ENCODE measurements around the gene SCNN1A.

The SCNN1A gene

DNA sequence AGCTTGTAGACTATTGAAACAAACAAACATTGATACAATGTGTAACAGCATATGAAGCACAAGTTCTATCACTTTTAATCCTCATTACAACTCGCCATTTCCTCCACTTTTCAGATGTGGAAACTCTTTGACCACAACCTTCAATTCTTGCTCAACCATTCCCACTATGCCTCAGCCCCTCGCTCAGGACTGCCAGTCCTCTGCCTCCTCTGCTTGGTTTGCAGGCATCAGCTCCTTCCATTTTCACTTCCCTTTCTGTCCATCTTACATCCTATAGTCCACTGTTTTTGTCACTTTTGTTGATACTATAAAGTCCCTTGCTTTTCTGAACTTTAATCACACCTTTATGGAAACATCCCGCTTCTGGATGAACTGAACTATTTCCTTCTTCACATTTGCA, 41.2 kb upstream of the SCNN1A start:
- in situ Hi-C loops (cut with HindIII; ENCODE audit: low sequenced_read_pairs), result no loop called here
- no peak for DNase-seq (ENCODE audit: low read depth)
- H3K4me3 ChIP-seq (ENCODE audit: low read depth, low read length), result no peak overlapping the region
- TF ChIP-seq, protein P1, sequence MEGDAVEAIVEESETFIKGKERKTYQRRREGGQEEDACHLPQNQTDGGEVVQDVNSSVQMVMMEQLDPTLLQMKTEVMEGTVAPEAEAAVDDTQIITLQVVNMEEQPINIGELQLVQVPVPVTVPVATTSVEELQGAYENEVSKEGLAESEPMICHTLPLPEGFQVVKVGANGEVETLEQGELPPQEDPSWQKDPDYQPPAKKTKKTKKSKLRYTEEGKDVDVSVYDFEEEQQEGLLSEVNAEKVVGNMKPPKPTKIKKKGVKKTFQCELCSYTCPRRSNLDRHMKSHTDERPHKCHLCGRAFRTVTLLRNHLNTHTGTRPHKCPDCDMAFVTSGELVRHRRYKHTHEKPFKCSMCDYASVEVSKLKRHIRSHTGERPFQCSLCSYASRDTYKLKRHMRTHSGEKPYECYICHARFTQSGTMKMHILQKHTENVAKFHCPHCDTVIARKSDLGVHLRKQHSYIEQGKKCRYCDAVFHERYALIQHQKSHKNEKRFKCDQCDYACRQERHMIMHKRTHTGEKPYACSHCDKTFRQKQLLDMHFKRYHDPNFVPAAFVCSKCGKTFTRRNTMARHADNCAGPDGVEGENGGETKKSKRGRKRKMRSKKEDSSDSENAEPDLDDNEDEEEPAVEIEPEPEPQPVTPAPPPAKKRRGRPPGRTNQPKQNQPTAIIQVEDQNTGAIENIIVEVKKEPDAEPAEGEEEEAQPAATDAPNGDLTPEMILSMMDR (IDR thresholded peaks at IDR 0.05; ENCODE audit: low read depth, low read length, missing control alignments), result no peak

DNA sequence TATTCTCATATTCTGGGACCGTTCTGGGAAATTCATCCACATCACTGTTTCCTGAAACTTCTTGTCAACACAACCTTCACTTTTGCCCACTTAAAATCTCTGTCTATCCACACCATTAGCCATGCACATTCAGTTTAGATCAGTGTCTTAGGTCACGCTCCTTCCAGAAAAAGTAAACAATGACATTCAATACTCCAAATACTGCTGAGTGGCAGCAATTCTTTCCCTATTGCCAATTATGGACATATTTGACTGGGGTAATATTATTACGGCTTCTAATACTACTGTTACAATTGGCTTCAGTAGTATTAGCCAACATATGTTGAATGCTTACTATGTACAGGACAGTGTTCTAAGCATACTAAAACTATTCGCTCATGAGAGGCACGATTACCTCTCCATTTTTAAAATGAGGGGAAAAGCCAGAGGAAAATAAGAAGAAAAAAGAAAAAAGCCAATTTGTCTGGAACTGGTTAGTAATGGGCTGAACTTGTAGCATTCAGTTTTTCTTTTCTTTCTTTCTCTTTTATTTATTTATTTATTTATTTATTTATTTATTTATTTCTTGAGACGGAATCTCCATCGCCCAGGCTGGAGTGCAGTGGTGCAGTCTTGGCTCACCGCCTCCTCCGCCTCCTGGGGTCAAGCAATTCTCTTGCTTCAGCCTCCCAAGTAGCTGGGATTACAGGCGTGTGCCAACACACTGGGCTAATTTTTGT, 32.0 kb upstream of the SCNN1A start:
- TF ChIP-seq, protein P1 (IDR thresholded peaks at IDR 0.05; ENCODE audit: low read depth, low read length, missing control alignments), result no peak
- H3K4me3 ChIP-seq (ENCODE audit: low read depth, low read length), result no peak overlapping the region
- in situ Hi-C loops (cut with HindIII; ENCODE audit: low sequenced_read_pairs), result no loop called here
- no peak for DNase-seq (ENCODE audit: low read depth)

DNA sequence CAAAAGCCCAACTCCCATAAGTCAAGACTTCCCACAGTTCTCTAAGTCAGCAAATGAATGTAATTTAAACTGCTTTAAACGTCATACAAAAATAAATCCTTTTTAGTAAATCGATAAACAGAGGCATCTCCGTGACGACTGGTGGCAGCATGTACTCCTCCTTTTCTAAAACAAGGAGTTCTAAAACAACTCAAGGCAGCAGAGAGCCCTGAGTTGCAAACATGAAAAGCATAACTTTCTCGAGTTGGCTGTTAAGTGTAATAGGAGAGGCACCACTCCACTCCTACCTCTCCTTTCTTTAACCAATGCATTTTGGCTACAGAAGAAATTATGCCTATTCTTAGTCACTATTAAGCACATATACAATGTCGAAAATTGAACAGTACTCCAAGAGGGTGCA, 30.6 kb upstream of the SCNN1A start:
- no peak for DNase-seq (ENCODE audit: low read depth)
- in situ Hi-C loops (cut with HindIII; ENCODE audit: low sequenced_read_pairs), result no loop called here
- TF ChIP-seq, protein P1 (IDR thresholded peaks at IDR 0.05; ENCODE audit: low read depth, low read length, missing control alignments), result no peak
- no peak overlapping the region for H3K4me3 ChIP-seq (ENCODE audit: low read depth, low read length)

DNA sequence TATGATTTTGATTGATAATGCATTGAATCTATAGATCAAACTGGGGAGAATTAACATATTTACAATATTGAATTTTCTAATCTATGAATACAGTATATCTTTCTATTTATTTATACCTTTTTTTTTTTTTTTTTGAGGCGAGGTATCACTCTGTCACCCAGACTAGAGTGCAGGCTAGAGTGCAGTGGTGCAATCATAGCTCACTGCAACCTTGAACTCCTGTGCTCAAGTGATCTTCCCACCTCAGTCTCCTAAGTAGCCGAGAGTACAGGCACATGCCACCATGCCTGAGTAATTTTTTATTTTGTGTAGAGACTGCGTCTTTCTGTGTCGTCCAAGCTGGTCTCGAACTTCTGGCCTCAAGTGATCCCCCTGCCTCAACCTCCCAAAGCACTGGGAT, 29.0 kb upstream of the SCNN1A start:
- in situ Hi-C loops (cut with HindIII; ENCODE audit: low sequenced_read_pairs), result no loop called here
- H3K4me3 ChIP-seq (ENCODE audit: low read depth, low read length), result no peak overlapping the region
- TF ChIP-seq, protein P1 (IDR thresholded peaks at IDR 0.05; ENCODE audit: low read depth, low read length, missing control alignments), result no peak
- no peak for DNase-seq (ENCODE audit: low read depth)

DNA sequence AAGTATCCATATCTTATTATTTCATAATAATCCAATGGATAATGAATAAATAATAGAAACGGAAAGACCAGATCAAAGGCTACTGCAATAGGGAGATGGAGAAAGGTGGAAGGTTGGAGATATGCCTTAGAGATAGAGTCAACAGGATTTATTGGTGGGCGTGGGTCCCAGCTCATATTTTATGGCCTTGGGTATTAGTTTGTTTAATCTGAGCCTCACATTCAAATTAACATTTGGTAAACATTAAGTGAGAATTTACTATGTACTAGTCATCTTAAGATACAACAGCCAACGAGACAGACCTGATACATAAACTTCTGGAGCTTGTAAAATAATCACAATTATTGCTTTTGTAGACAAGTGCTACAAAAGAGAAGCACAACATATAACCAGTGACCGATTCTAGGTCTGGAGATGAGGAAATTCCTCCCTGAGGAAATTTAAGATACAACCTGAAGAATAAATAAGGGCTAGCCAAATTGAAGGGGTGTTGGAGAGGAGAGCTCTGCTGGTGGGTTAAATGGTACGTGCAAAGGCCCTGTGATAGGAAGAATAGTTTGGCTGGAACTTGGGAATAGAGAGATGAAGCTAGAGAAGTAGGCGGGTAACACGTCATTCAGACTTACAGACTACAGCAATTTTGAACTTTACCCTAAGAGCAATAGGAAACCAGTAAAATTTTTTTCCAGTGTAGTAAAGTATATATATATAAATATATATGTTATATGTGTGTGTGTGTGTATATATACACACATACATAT, 24.7 kb upstream of the SCNN1A start:
- DNase-seq (ENCODE audit: low read depth), result no peak
- in situ Hi-C loops (cut with HindIII; ENCODE audit: low sequenced_read_pairs), result loop anchor here (10.0 kb wide), 1 partner anchor 65 kb away; no protein-coding TSS in a partner anchor
- no peak overlapping the region for H3K4me3 ChIP-seq (ENCODE audit: low read depth, low read length)
- TF ChIP-seq, protein P1 (IDR thresholded peaks at IDR 0.05; ENCODE audit: low read depth, low read length, missing control alignments), result no peak

DNA sequence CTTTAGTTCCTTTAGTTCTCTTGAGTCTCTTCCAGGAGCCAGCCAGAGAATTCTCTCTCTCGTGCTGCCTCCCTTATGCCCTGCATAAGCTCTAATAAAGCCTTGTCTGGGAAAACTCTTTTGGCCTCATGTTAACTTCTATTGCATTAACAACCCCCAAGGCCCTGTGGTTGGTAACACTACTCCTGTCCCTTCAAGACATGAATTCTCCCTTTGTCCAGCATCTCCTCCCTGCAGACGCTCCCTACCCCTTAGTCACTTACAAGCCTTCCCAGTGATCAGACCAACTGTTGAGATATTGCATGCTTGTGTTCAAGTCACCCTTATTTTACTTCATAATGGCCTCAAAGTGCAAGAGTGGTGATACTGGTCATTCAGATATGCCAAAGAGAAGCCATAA, 20.7 kb upstream of the SCNN1A start:
- no peak overlapping the region for H3K4me3 ChIP-seq (ENCODE audit: low read depth, low read length)
- no peak for DNase-seq (ENCODE audit: low read depth)
- TF ChIP-seq, protein P1 (IDR thresholded peaks at IDR 0.05; ENCODE audit: low read depth, low read length, missing control alignments), result no peak
- in situ Hi-C loops (cut with HindIII; ENCODE audit: low sequenced_read_pairs), result loop anchor here (10.0 kb wide), 1 partner anchor 69 kb away; no protein-coding TSS in a partner anchor

Data from astrocyte of the cerebellum (primary cell).